Measurements from ENCODE around the gene CECR2.
"Not testable (repeated sequence)": the region's sequence is repeated elsewhere in the genome, so short reads cannot be mapped to it uniquely, and the experiment has no call there.

CECR2 gene

DNA sequence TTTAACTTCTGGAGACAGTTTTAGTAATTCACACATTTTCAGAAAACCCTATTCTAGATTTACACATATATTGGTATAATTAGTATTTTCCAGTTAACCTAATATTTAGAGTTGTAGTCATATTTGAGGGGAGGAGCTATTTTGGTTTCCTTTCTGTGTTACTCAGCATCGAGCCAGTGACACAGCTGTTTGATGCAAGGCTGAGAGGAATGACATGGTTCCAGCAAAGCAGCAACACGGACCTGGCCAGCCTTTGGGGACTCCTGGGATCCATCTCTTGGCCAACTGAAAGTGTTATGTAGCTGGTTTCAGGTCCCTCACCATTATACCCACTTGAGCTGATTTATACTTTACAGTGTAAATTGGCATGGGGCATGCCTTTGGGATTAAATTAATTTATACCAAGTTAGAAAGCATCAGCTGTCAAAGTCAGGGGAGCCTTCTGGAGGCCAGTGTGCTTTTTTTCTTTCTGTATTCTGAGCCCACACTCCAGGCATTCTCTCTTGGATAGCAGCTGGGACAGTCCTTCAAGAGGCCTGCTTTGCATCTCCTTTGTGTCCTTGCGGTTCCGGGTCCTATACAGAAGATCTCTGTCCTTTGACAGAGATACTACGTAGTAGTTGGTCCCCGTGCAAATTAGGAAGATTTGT lies 102.8 kb downstream of the CECR2 start:
- no peak for DNase-seq

DNA sequence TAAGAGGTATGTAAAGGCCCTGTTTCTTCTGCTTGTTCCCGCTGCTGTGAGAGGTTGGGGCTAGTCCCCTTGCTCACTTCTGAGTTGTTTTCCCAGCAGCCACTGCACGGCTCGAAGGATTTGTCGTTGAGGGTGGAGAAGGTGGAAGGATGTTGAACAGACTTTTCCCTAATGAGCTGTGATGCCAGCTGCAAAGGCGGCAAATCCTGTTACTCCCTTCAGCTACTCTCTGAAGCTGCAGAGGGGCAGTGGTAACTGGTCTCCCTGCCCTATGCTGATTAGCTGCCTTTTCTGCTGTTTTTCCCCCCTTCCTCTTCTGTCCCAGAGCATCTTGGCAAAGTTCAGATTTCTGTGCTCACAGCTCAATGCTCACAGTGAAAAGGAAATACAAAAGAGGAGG lies 103.7 kb downstream of the CECR2 start:
- no peak for DNase-seq

DNA sequence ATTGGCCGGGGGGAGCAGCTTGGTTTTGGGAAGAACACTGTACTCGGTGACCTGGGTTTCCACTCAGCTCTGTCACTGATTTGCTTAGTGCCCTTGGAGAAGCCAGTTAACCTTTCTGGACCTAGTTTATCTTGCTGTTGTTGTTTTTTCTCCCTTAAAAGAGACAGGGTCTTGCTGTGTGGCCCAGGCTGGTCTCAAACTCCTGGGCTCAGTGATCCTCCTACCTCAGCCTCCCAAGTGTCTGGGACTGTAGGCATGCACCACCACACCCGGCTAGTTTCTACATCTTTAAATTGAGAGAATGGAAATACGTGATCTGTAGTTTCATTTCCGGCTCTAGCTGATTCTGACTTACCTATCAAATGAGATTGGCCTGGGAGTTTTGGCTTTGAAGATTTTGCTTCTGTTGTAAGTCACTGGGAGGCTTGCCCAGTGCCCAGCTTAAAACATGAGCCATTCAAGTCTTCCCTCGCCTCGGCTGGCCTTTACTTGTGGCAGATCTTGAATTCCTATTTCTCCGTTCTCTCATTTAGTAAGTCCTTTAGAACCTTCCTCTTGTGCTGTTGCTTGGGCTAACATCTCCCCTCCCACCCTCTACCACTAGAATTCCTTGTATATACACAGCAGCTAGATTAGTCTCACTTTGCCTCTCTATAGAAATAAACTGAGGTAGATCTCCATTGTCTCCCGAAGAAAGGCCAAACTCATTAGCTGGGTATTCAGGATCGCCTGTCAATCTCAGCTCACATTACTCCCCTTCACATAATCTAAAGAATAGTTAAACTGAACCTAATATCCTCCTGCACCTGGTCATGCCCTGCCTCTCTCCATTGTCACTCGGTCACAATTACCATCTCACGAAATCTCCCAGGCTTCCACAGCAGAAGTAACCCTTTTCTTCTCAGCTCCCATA lies 106.3 kb downstream of the CECR2 start:
- DNase-seq: no peak

DNA sequence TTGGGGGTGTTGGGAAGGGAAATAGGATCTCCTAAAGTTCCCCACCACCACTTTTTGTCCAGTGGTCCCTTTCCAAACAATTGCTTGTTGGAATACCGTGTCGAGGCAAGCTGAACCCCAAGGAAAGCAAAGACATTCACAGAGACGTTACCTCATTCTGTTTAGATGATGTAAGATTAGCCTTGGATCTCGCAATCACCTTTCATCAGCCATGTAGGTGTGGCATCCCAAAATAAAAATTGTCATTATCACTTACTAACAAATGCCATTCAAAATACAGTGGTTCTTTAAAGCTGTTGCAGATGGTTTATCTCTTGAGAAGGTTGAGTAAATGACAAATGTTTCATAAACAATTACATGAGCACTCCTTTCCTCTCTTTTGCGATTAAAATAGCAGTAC lies 107.6 kb downstream of the CECR2 start:
- DNase-seq: no peak

- DNase-seq: no peak
Measured at GRCh38 chr22:17477391-17477833, 108.2 kb downstream of the CECR2 start.

- DNase-seq: no peak
Measured at GRCh38 chr22:17479135-17479534, 109.9 kb downstream of the CECR2 start.

GRCh38 chr22:17481424-17481823 lies 112.2 kb downstream of the CECR2 start:
- no peak for DNase-seq

GRCh38 chr22:17483688-17484372 lies 114.6 kb downstream of the CECR2 start:
- no peak for DNase-seq

GRCh38 chr22:17484608-17485007 lies 115.3 kb downstream of the CECR2 start:
- no peak for DNase-seq

DNA sequence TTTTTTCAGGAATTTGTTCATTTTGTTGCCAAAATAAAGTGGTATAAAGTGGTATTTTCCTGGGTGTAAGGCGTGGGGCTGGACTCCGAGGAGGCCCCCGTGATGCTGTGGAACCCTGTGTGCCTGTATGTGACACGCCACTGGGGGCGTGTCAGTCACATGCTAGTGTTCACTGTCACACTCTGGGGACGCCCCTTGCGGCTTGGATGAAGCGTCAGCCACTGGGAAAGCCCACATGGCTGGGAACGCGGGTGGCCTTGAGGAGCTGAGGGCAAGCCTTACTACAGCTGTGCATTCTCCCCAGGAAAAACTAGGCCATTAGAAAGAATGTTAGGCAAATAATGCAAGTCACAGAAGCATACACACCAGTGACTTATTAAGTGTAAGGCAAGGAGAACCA lies 117.1 kb downstream of the CECR2 start:
- no peak for DNase-seq

DNA sequence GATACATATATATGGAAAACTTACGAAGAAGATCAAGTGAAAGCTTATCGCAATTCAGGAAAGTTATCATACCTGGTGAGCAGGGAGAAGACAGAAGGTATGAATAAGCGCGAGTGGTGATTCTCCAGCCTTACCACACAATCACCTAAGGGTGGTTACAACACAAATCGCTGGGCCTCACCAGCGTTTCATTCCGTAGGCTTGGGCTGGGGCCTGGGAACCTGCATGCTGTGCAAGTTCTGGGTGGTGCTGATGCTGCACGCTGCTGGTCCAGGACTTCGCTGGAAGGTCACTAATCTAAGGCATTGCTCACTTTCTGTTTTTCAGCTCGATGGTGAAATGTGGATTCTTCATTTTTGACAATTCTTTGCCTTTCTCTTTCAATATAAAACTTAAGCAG lies 117.5 kb downstream of the CECR2 start:
- DNase-seq: no peak

DNA sequence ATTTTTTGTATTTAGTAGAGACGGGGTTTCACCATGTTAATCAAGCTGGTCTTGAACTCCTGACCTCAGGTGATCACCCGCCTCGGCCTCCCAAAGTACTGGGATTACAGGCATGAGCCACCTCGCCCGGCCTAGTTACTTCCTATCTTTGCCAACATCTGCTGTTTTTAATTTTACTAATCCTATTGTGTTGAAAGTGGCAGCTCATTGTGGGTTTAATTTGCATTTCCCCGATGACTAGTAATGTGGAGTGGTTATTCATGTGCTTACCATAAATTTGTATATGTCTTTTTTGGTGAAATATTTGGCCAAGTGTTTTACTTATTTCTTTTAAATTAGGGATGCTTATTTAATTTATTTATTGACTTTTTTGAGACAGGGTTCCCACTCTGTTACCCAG lies 119.8 kb downstream of the CECR2 start:
- DNase-seq: no peak

DNA sequence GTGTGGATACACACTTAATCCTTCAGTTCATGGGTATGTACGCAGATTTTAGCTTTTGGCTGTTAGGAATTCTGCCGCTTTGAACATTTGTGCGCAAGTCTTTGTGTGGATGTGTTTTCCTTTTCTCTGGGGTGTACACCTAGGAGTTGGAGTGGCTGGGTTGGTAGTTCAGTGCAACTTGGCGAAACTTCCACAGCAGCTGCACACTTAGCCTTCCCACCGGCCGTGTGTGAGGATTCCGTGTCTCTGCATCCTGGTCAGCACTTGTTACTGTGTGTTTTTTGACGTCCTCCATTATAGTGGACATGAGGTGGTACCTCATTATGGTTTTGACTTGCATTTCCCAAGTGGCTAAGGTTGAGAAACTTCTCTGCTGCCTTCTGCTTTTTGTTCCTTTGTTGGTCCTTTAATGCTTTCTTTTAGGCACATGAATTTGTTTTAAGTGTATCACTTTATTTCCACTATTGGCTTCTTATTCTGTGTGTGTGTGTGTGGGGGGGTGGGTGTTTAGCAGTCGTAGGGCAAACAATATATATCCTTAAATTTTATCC lies 121.9 kb downstream of the CECR2 start:
- DNase-seq: no peak

- no peak for DNase-seq
Measured at GRCh38 chr22:17492247-17492646, 123.0 kb downstream of the CECR2 start.

GRCh38 chr22:17493419-17493981 lies 124.2 kb downstream of the CECR2 start:
- DNase-seq: no peak

GRCh38 chr22:17496841-17497240 lies 127.6 kb downstream of the CECR2 start:
- DNase-seq: no peak

GRCh38 chr22:17501679-17502285 lies 132.5 kb downstream of the CECR2 start:
- DNase-seq: no peak

DNA sequence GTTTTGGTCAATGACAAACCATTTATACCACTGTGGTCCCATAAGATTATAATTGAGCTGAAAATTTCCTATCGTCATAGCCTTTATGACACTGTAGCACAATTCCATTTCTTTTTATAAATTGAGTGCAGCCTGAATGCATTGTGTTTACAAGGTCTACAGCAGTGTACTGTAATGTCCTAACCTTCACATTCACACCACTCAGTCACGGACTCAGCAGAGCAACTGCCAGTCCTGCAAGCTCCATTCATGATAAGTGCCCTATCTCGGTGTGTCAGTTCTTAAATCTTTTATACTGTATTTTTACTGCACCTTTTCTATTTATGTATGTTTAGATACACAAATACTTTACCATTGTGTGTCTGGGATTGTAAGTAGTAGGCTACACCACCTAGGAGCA lies 138.8 kb downstream of the CECR2 start:
- no peak for DNase-seq

DNA sequence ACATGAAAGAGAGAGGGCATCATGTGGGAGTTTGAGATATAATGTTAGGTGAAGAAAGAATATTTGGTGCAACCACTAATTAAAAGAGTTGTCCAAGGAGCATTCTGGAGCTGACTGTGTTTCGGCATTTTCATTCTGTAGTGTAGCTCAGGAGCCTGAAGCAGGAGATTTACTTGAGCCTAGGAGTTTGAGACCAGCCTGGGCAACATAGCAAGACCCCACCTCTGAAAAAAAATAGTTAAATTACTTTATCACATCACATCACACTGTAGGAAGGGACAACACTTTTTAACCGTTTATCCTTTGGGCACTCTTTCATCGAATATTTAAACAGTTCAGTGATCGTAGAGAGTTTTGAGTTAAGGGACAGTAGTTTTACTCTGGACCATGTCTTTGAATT lies 143.7 kb downstream of the CECR2 start:
- no peak for DNase-seq

DNA sequence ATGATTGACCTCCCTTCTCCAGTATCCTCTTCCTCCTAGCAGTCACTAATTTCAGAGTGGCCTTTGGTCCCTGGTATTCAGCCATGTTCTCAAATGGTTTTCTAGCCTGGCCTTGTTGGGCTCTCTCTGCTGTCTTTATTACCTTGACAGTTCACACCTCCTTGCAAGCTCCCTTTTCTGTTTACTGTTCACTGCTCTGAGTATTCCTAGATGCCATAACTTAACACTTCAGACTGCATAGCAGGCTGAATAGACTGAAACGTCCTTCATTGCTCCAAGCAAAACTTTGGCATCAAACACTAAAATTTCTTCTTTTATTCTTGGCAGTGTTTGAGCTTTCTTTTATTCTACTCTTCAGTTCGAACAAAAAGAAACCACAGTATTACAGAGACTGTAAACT lies 144.4 kb downstream of the CECR2 start:
- no peak for DNase-seq

DNA sequence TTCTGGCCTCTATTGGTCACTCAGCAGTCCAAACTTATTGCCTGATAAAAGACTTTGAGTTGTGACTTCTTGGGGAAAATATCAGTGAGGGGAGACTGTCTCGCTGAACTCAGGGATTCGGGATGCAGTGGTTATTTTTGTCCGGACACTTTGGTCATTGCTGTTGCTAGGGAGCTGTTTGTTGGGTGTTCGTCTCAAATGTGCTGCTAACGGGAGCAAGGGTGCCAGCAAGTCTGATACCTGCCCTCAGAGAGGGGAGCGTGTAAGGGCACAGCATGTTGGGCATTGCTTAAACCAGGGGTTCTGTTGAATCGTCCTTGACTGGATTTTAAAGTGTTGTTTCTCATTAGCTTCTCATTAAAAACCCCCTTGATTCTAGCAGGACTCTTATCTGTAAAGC lies 144.8 kb downstream of the CECR2 start:
- DNase-seq: no peak

- no peak for DNase-seq
Measured at GRCh38 chr22:17518406-17518805, 149.1 kb downstream of the CECR2 start.

DNA sequence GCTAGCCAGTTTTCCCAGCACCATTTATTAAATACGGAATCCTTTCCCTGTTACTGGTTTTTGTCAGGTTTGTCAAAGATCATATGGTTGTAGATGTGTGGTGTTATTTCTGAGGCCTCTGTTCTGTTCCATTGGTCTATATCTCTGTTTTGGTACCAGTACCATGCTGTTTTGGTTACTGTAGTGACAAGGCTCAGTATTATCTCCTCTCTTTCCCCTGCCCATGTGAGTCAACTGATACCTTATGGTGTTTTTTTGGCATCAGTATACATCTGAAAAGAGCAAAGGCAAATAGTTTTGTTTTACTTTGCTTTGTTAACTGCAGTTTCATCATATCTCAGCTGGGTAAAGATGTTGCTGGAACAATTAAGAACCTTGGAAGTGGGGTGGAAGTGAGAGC lies 152.7 kb downstream of the CECR2 start:
- not testable (repeated sequence) for DNase-seq
